A204.1 (cell line): ENCODE data around the gene CERS4.
"Not testable (repeated sequence)": the region's sequence is repeated elsewhere in the genome, so short reads cannot be mapped to it uniquely, and the experiment has no call there.

ENCODE experiments used
- FAIRE-seq: peaks from 2 replicates; lab custom pipeline; 2012; peaks lifted over from hg19 to GRCh38; lab: Jason Lieb, UNC

Gene CERS4

GRCh38 chr19:8210421-8211101 is 1.4 kb downstream of the CERS4 start:
- FAIRE-seq: no peak

GRCh38 chr19:8212212-8212611 is 3.0 kb downstream of the CERS4 start:
- no peak for FAIRE-seq

GRCh38 chr19:8212916-8213315 is 3.7 kb downstream of the CERS4 start:
- no peak for FAIRE-seq

- FAIRE-seq: no peak
These were observed 4.9 kb downstream of the CERS4 start for GRCh38 chr19:8213827-8214672.

- FAIRE-seq: no peak
These were observed 5.6 kb downstream of the CERS4 start for GRCh38 chr19:8214802-8215201.

- no peak for FAIRE-seq
These were observed 6.6 kb downstream of the CERS4 start for GRCh38 chr19:8215783-8216182.

- no peak for FAIRE-seq
These were observed 7.2 kb downstream of the CERS4 start for GRCh38 chr19:8216357-8216756.

GRCh38 chr19:8218127-8218526 is 9.0 kb downstream of the CERS4 start:
- not testable (repeated sequence) for FAIRE-seq

GRCh38 chr19:8220481-8220880 is 11.3 kb downstream of the CERS4 start:
- no peak for FAIRE-seq

GRCh38 chr19:8221161-8221560 is 12.0 kb downstream of the CERS4 start:
- FAIRE-seq: no peak

GRCh38 chr19:8223442-8223841 is 14.3 kb downstream of the CERS4 start:
- FAIRE-seq: not testable (repeated sequence)

GRCh38 chr19:8224394-8225145 is 15.4 kb downstream of the CERS4 start:
- no peak for FAIRE-seq

- no peak for FAIRE-seq
These were observed 22.0 kb downstream of the CERS4 start for GRCh38 chr19:8231073-8231604.

GRCh38 chr19:8233370-8233769 is 24.2 kb downstream of the CERS4 start:
- no peak for FAIRE-seq

GRCh38 chr19:8237026-8237425 is 27.9 kb downstream of the CERS4 start:
- no peak for FAIRE-seq

GRCh38 chr19:8238251-8238650 is 29.1 kb downstream of the CERS4 start:
- FAIRE-seq: no peak

- no peak for FAIRE-seq
These were observed 30.5 kb downstream of the CERS4 start for GRCh38 chr19:8239528-8240273.

- no peak for FAIRE-seq
These were observed 31.4 kb downstream of the CERS4 start for GRCh38 chr19:8240274-8241229.

- FAIRE-seq: no peak
These were observed 32.5 kb downstream of the CERS4 start for GRCh38 chr19:8241646-8242045.

GRCh38 chr19:8242211-8242821 is 33.1 kb downstream of the CERS4 start:
- FAIRE-seq: no peak
